Upper lobe of left lung (tissue), 4 donors: ENCODE results near the gene TNXB.
"Not testable (repeated sequence)": the region's sequence is repeated elsewhere in the genome, so short reads cannot be mapped to it uniquely, and the experiment has no call there.

Experiments
- CTCF ChIP-seq, 6 experiments: fragments of 450-650 bp in 4 of 6; fragments of 200-600 bp in 2 of 6; sonication (generic) in 2 of 6; IDR thresholded peaks; one replicate each; pipeline ENCODE4 v1.5.1; 2016 to 2019; ENCODE audit warnings: antibody characterized with exemption in 6 of 6
- POLR2AphosphoS5 ChIP-seq, 2 donors: sonication (generic); formaldehyde crosslinking; IDR thresholded peaks; one replicate each; pipeline ENCODE4 v1.5.1; 2017; ENCODE audit warnings: antibody characterized with exemption in 2 of 2

GRCh38 chr6:32009537-32009936, 99.6 kb downstream of the TNXB start:
- TF ChIP-seq CTCF, POLR2AphosphoS5 (IDR thresholded peaks at IDR 0.05): not testable (repeated sequence)
